K562 (cell line): Measurements from ENCODE around the gene CNDP2. TPM values are rescaled to one million over a fixed set of nuclear protein-coding genes. Genes with fewer than 3 reads are reported as not detected.
A peak's percentile ranks its signal among the peaks of the same experiment; 100 is the strongest.

Experiments
- ATAC-seq: fragments of 200-7000 bp; cut with Tn5 transposase; 3 replicates; pipeline ENCODE4 v1.9.1; 2020; ENCODE audit warnings: moderate library complexity
- BruUV-seq: library from RNA; stranded (reverse); fragments of 400-500 nt; replicated peaks from 2 replicates; lab custom pipeline; 2021; lab: Mats Ljungman, UMichigan
- CTCF ChIA-PET: fragments of 300-600 bp; formaldehyde crosslinking; extraction: SDS; loops from one replicate; lab custom pipeline; 2021; ENCODE audit warnings: low intra/inter-chr PET ratio; lab: Yijun Ruan, JAX
- POLR2A ChIA-PET: fragments of 300-600, 350-650 bp; sonication (Branson Sonifier 250); formaldehyde crosslinking; extraction: SDS; loops from one replicate; lab custom pipeline; 2021; ENCODE audit warnings: antibody characterized with exemption, inconsistent platforms; lab: Yijun Ruan, JAX
- DNase-seq, 4 experiments: peaks; one replicate each; pipeline versions ENCODE4 v3.0.0 to v3.0.0-alpha.2; 2011 to 2018; ENCODE audit warnings: low spot score in 3 of 4, mixed read lengths in 3 of 4; ENCODE audit errors: extremely low read depth in 1 of 4
- FAIRE-seq: peaks from 2 replicates; lab custom pipeline; 2011; peaks lifted over from hg19 to GRCh38; lab: Jason Lieb, UNC
- H2AFZ ChIP-seq: 2 replicates; pipeline ENCODE4 v1.6.0; 2011; ENCODE audit warnings: low read depth, low read length, control low read depth, inconsistent platforms
- H3K27ac ChIP-seq: fragments of 200-600 bp; 3 replicates; pipeline ENCODE4 v1.8.0; 2011; ENCODE audit warnings: low read depth, mild to moderate bottlenecking, control low read depth, inconsistent platforms, low read length, moderate library complexity, mixed read lengths; ENCODE audit errors: extremely low read depth
- H3K27me3 ChIP-seq, 2 experiments: fragments of 300-600 bp in 1 of 2; 2 replicates in 1 of 2; 3 replicates in 1 of 2; pipeline versions ENCODE4 v1.6.0 to v1.8.0; 2011; ENCODE audit warnings: inconsistent platforms in 2 of 2, low read length in 2 of 2, mild to moderate bottlenecking in 1 of 2, mixed read lengths in 1 of 2, moderate library complexity in 1 of 2; ENCODE audit not compliant: control insufficient read depth in 2 of 2, insufficient read depth in 2 of 2
- H3K36me3 ChIP-seq: fragments of 300-600 bp; 3 replicates; pipeline ENCODE4 v1.8.0; 2011; ENCODE audit warnings: mild to moderate bottlenecking, low read length, inconsistent platforms; ENCODE audit not compliant: control insufficient read depth, insufficient read depth
- H3K4me1 ChIP-seq, 2 experiments: fragments of 200-600 bp in 1 of 2; replicated peaks in 1 of 2; 2 replicates in 1 of 2; 3 replicates in 1 of 2; pipeline versions ENCODE4 v1.5.1 to v1.8.0; 2011; ENCODE audit warnings: inconsistent platforms in 2 of 2, low read length in 2 of 2, mild to moderate bottlenecking in 1 of 2, mixed read lengths in 1 of 2, moderate library complexity in 1 of 2; ENCODE audit not compliant: control insufficient read depth in 2 of 2, insufficient read depth in 2 of 2
- H3K4me2 ChIP-seq: 2 replicates; pipeline ENCODE4 v1.6.1; 2011; ENCODE audit warnings: low read length, control low read depth, inconsistent platforms, mixed read lengths; ENCODE audit not compliant: insufficient read depth
- H3K4me3 ChIP-seq: fragments of 200-600 bp; sonication (generic), shearing (Covaris generic); 2 replicates; pipeline ENCODE4 v1.5.1; 2016; ENCODE audit warnings: control low read depth, inconsistent platforms
- H3K79me2 ChIP-seq: fragments of 200-600 bp; 3 replicates; pipeline ENCODE4 v1.8.0; 2011; ENCODE audit warnings: low read length, inconsistent platforms; ENCODE audit not compliant: control insufficient read depth, insufficient read depth
- H3K9ac ChIP-seq, 2 experiments: 2 replicates each; pipeline versions ENCODE4 v1.6.0 to v1.6.1; 2011; ENCODE audit warnings: low read depth in 2 of 2, low read length in 2 of 2, control low read depth in 1 of 2, inconsistent platforms in 1 of 2, mild to moderate bottlenecking in 1 of 2, mixed read lengths in 1 of 2; ENCODE audit not compliant: insufficient read depth in 1 of 2
- H3K9me1 ChIP-seq: one replicate; pipeline ENCODE4 v1.6.0; 2011; ENCODE audit warnings: inconsistent platforms, mild to moderate bottlenecking, low read length, moderate library complexity; ENCODE audit not compliant: control insufficient read depth, insufficient read depth
- H3K9me3 ChIP-seq: replicated peaks from 2 replicates; pipeline ENCODE4 v1.5.1; 2011; ENCODE audit warnings: low read depth, low read length, inconsistent platforms; ENCODE audit not compliant: control insufficient read depth, insufficient read depth
- H4K20me1 ChIP-seq: replicated peaks from 2 replicates; pipeline ENCODE4 v1.6.1; 2011; ENCODE audit warnings: low read length, inconsistent platforms, mixed read lengths; ENCODE audit not compliant: control insufficient read depth, insufficient read depth
- EGR1 ChIP-seq: fragments of 450-650 bp; conservative IDR thresholded peaks from 2 replicates; pipeline ENCODE4 v1.6.1; 2017; ENCODE audit warnings: mild to moderate bottlenecking
- KLF1 ChIP-seq: fragments of 450-650 bp; IDR thresholded peaks from 2 replicates; pipeline ENCODE4 v1.6.1; 2016; ENCODE audit warnings: missing genetic modification characterization, missing compliant biosample characterization
- RFX7 ChIP-seq: fragments of 250-450 bp; sonication (Bioruptor Pico); IDR thresholded peaks from 2 replicates; pipeline ENCODE4 v1.5.1; 2021; ENCODE audit warnings: mild to moderate bottlenecking
- SRF ChIP-seq, 2 experiments: fragments of 250-450, 450-650 bp in 1 of 2; sonication (Bioruptor Pico) in 1 of 2; sonication (generic) in 1 of 2; formaldehyde crosslinking; IDR thresholded peaks; 2 replicates each; pipeline versions ENCODE4 v1.5.0 to v1.5.1; 2020 to 2022; ENCODE audit warnings: mild to moderate bottlenecking in 1 of 2, missing genetic modification reagents in 1 of 2
- YY1 ChIP-seq, 3 experiments: IDR thresholded peaks; 2 replicates each; pipeline ENCODE4 v1.6.1; 2011; ENCODE audit warnings: low read length in 2 of 3, mild to moderate bottlenecking in 2 of 3, moderate library complexity in 2 of 3, borderline replicate concordance in 1 of 3, control low read depth in 1 of 3, low read depth in 1 of 3; ENCODE audit not compliant: insufficient read depth in 3 of 3, insufficient replicate concordance in 2 of 3, control insufficient read depth in 1 of 3, insufficient read length in 1 of 3; ENCODE audit errors: extremely low read depth in 1 of 3
- WGBS: fragments of 100-300 bp; shearing (Covaris generic); methylation state at CpG from one replicate; pipeline ENCODE4 v1.1.6; 2016; ENCODE audit warnings: low coverage, mixed read lengths; ENCODE audit not compliant: insufficient coverage; ENCODE audit errors: missing lambda C conversion rate; 5-methylcytosine and 5-hydroxymethylcytosine counted together
- in situ Hi-C: fragments of 300-500 bp; cut with MboI; formaldehyde crosslinking; loops from 4 replicates; pipeline ENCODE4 v1.15.0; 2018; ENCODE audit warnings: inconsistent platforms, mixed read lengths
- intact Hi-C: fragments of 100-400 bp; cut with micrococcal nuclease; formaldehyde crosslinking; loops from 2 replicates; pipeline ENCODE4 v1.14.2; 2022
- polyA plus RNA-seq, 8 experiments: library from polyadenylated mRNA; depleted of rRNA in 4 of 8; stranded (reverse) in 5 of 8; unstranded in 3 of 8; fragments of >200 nt; fragmentation: Nextera tagmentation in 2 of 8; fragmentation: Illumina TruSeq in 1 of 8; extraction: Ambion mirVana in 2 of 8; extraction: Trizol in 1 of 8; gene quantifications; 2 replicates each; pipeline versions ENCODE4 v1.2.1 to v1.2.3, GENCODE V29; 2011 to 2014; ENCODE audit warnings: inconsistent platforms in 1 of 8, missing spikeins in 1 of 8
- total RNA-seq, 7 experiments: library from RNA; depleted of rRNA in 6 of 7; stranded (reverse); fragments of >200 nt in 6 of 7; fragmentation: Illumina TruSeq in 2 of 7; extraction: Trizol in 2 of 7; gene quantifications; 2 replicates each; pipeline versions ENCODE4 v1.2.1 to v1.2.3, GENCODE V29; 2011 to 2021; ENCODE audit warnings: low replicate concordance in 1 of 7
- TF ChIP-seq, protein P1 (sequence below): fragments of 450-650 bp; formaldehyde crosslinking; IDR thresholded peaks from 2 replicates; pipeline ENCODE4 v1.4.0; 2020; ENCODE audit warnings: mild to moderate bottlenecking, moderate library complexity
- TF ChIP-seq, protein P2 (sequence below): fragments of 250-450 bp; sonication (Bioruptor Pico); IDR thresholded peaks from 2 replicates; pipeline ENCODE4 v1.8.0; 2022; ENCODE audit warnings: inconsistent platforms

The CNDP2 gene
- total and polyA plus RNA-seq, 9 of the 15 experiments (the other 6 are each of a cell fraction or from before 2014, with no cell fraction given): 34.1 to 128 (median 53.8) TPM

DNA sequence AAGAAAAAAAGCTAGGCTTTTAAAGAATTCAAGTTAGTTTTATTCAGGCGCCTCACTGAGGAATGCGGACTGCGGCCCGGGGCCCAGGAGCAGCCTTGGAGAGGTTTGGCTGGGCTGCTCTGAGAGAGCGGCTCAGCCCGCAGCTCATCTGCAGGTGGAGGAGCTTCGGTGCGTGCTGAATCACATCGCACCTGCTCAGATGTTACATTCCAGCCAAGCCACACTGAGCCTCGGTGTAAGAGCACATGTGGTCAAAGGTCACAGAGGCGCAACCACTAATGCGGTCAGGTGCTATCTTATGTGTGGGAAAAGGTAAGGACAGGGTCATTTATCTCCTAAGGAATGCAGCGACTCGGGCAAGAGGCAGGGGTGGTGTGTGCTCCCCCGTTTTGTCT, 21.1 kb downstream of the CNDP2 start (continued):
- TF ChIP-seq YY1 (IDR thresholded peaks at IDR 0.05; ENCODE audit: borderline replicate concordance in 1 of 3, control insufficient read depth in 1 of 3, extremely low read depth in 1 of 3, insufficient read depth in 3 of 3, insufficient read length in 1 of 3, insufficient replicate concordance in 2 of 3, low read depth in 1 of 3, low read length in 2 of 3): no peak
- TF ChIP-seq, protein P1, sequence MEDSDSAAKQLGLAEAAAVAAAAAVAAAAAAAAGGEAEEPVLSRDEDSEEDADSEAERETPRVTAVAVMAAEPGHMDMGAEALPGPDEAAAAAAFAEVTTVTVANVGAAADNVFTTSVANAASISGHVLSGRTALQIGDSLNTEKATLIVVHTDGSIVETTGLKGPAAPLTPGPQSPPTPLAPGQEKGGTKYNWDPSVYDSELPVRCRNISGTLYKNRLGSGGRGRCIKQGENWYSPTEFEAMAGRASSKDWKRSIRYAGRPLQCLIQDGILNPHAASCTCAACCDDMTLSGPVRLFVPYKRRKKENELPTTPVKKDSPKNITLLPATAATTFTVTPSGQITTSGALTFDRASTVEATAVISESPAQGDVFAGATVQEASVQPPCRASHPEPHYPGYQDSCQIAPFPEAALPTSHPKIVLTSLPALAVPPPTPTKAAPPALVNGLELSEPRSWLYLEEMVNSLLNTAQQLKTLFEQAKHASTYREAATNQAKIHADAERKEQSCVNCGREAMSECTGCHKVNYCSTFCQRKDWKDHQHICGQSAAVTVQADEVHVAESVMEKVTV (CRISPR knock-in tag): no peak
- TF ChIP-seq KLF1 (tag): no peak
- TF ChIP-seq SRF (CRISPR knock-in tag; IDR thresholded peaks at IDR 0.05): no peak
- TF ChIP-seq RFX7 (CRISPR knock-in tag): no peak

DNA sequence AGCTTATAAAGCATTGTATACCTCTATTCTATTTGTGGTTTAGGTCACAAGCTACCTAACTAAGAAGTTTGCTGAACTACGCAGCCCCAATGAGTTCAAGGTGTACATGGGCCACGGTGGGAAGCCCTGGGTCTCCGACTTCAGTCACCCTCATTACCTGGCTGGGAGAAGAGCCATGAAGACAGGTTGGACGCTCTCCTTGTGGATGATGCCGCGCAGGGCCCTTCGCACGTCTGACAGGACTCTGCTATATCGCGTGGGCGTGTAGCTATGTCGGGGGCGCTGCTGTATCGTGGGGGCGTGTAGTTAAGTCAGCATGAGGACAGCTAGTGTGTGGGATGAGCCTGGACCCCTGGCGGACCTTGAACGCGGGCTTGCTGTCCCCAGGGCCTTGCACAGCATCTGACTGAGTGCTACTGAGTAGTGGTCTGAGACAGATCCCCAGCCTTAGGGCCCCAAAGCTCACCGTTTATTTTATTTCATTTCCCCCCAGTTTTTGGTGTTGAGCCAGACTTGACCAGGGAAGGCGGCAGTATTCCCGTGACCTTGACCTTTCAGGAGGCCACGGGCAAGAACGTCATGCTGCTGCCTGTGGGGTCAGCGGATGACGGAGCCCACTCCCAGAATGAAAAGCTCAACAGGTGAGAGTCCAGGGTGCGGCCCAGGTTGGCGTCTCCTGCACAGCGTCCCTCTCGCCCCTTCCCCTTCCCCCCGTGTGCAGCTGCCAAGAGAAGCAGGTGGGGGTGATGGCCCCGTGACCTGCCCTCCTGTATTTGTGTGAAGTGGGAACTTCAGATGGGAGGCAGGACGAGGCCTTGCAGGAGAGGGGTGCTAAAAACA, 22.5 kb downstream of the CNDP2 start:
- BruUV-seq: no TSS peak
- no peaks in the 10 kb centered on the region for H3K79me2 ChIP-seq
- no peak overlapping the region for H3K9ac ChIP-seq
- no peak overlapping the region for H3K27ac ChIP-seq
- peaks cover 57% of the 10 kb centered on the region; the same call in 2 of the 3 replicates for H3K36me3 ChIP-seq
- no peaks in the 10 kb centered on the region for H3K9me3 ChIP-seq
- CTCF ChIA-PET: no interaction called here
- TF ChIP-seq, protein P2, sequence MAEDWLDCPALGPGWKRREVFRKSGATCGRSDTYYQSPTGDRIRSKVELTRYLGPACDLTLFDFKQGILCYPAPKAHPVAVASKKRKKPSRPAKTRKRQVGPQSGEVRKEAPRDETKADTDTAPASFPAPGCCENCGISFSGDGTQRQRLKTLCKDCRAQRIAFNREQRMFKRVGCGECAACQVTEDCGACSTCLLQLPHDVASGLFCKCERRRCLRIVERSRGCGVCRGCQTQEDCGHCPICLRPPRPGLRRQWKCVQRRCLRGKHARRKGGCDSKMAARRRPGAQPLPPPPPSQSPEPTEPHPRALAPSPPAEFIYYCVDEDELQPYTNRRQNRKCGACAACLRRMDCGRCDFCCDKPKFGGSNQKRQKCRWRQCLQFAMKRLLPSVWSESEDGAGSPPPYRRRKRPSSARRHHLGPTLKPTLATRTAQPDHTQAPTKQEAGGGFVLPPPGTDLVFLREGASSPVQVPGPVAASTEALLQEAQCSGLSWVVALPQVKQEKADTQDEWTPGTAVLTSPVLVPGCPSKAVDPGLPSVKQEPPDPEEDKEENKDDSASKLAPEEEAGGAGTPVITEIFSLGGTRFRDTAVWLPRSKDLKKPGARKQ: no peak
- 0 out of 2 replicates have a peak, but pooled peaks have one; percentile 11 for TF ChIP-seq EGR1
- in situ Hi-C loops (no loop called here), intact Hi-C loops (no loop called here)
- no peak overlapping the region for H2AFZ ChIP-seq
- DNase-seq: no peak
- H4K20me1 ChIP-seq: no peaks in the 10 kb centered on the region
- POLR2A ChIA-PET: interaction anchor here (0.5 kb wide), 1 partner anchor 23 kb away, joined by 3 read pairs; the partner anchor contains the start of gene CNDP2
- H3K4me3 ChIP-seq: no peak overlapping the region
- H3K9me1 ChIP-seq: peaks cover 4% of the 10 kb centered on the region
- H3K27me3 ChIP-seq: no peaks in the 10 kb centered on the region
- peaks cover 0 to 3% of the 10 kb centered on the region in 2 experiments; a peak in 1 of 5 replicates for H3K4me1 ChIP-seq
- no peak for ATAC-seq
- no peak for FAIRE-seq
- H3K4me2 ChIP-seq: no peak overlapping the region
- 77% methylated on average over 23 of the region's 32 CpGs for WGBS
